K562 (cell line): Measurements from ENCODE around the gene KDF1. TPM values are rescaled to one million over a fixed set of nuclear protein-coding genes. Genes with fewer than 3 reads are reported as not detected.
A peak's percentile ranks its signal among the peaks of the same experiment; 100 is the strongest.

Experiments used
- ATAC-seq: fragments of 200-7000 bp; cut with Tn5 transposase; 3 replicates; pipeline ENCODE4 v1.9.1; 2020; ENCODE audit warnings: moderate library complexity
- BruUV-seq: library from RNA; stranded (reverse); fragments of 400-500 nt; replicated peaks from 2 replicates; lab custom pipeline; 2021; lab: Mats Ljungman, UMichigan
- CTCF ChIA-PET: fragments of 300-600 bp; formaldehyde crosslinking; extraction: SDS; loops from one replicate; lab custom pipeline; 2021; ENCODE audit warnings: low intra/inter-chr PET ratio; lab: Yijun Ruan, JAX
- POLR2A ChIA-PET: fragments of 300-600, 350-650 bp; sonication (Branson Sonifier 250); formaldehyde crosslinking; extraction: SDS; loops from one replicate; lab custom pipeline; 2021; ENCODE audit warnings: antibody characterized with exemption, inconsistent platforms; lab: Yijun Ruan, JAX
- DNase-seq, 4 experiments: peaks; one replicate each; pipeline versions ENCODE4 v3.0.0 to v3.0.0-alpha.2; 2011 to 2018; ENCODE audit warnings: low spot score in 3 of 4, mixed read lengths in 3 of 4; ENCODE audit errors: extremely low read depth in 1 of 4
- FAIRE-seq: peaks from 2 replicates; lab custom pipeline; 2011; peaks lifted over from hg19 to GRCh38; lab: Jason Lieb, UNC
- H2AFZ ChIP-seq: 2 replicates; pipeline ENCODE4 v1.6.0; 2011; ENCODE audit warnings: low read depth, low read length, control low read depth, inconsistent platforms
- H3K27ac ChIP-seq: fragments of 200-600 bp; 3 replicates; pipeline ENCODE4 v1.8.0; 2011; ENCODE audit warnings: low read depth, mild to moderate bottlenecking, control low read depth, inconsistent platforms, low read length, moderate library complexity, mixed read lengths; ENCODE audit errors: extremely low read depth
- H3K27me3 ChIP-seq, 2 experiments: fragments of 300-600 bp in 1 of 2; 2 replicates in 1 of 2; 3 replicates in 1 of 2; pipeline versions ENCODE4 v1.6.0 to v1.8.0; 2011; ENCODE audit warnings: inconsistent platforms in 2 of 2, low read length in 2 of 2, mild to moderate bottlenecking in 1 of 2, mixed read lengths in 1 of 2, moderate library complexity in 1 of 2; ENCODE audit not compliant: control insufficient read depth in 2 of 2, insufficient read depth in 2 of 2
- H3K36me3 ChIP-seq: fragments of 300-600 bp; 3 replicates; pipeline ENCODE4 v1.8.0; 2011; ENCODE audit warnings: mild to moderate bottlenecking, low read length, inconsistent platforms; ENCODE audit not compliant: control insufficient read depth, insufficient read depth
- H3K4me1 ChIP-seq, 2 experiments: fragments of 200-600 bp in 1 of 2; replicated peaks in 1 of 2; 2 replicates in 1 of 2; 3 replicates in 1 of 2; pipeline versions ENCODE4 v1.5.1 to v1.8.0; 2011; ENCODE audit warnings: inconsistent platforms in 2 of 2, low read length in 2 of 2, mild to moderate bottlenecking in 1 of 2, mixed read lengths in 1 of 2, moderate library complexity in 1 of 2; ENCODE audit not compliant: control insufficient read depth in 2 of 2, insufficient read depth in 2 of 2
- H3K4me2 ChIP-seq: 2 replicates; pipeline ENCODE4 v1.6.1; 2011; ENCODE audit warnings: low read length, control low read depth, inconsistent platforms, mixed read lengths; ENCODE audit not compliant: insufficient read depth
- H3K4me3 ChIP-seq: fragments of 200-600 bp; sonication (generic), shearing (Covaris generic); 2 replicates; pipeline ENCODE4 v1.5.1; 2016; ENCODE audit warnings: control low read depth, inconsistent platforms
- H3K79me2 ChIP-seq: fragments of 200-600 bp; 3 replicates; pipeline ENCODE4 v1.8.0; 2011; ENCODE audit warnings: low read length, inconsistent platforms; ENCODE audit not compliant: control insufficient read depth, insufficient read depth
- H3K9ac ChIP-seq, 2 experiments: 2 replicates each; pipeline versions ENCODE4 v1.6.0 to v1.6.1; 2011; ENCODE audit warnings: low read depth in 2 of 2, low read length in 2 of 2, control low read depth in 1 of 2, inconsistent platforms in 1 of 2, mild to moderate bottlenecking in 1 of 2, mixed read lengths in 1 of 2; ENCODE audit not compliant: insufficient read depth in 1 of 2
- H3K9me1 ChIP-seq: one replicate; pipeline ENCODE4 v1.6.0; 2011; ENCODE audit warnings: inconsistent platforms, mild to moderate bottlenecking, low read length, moderate library complexity; ENCODE audit not compliant: control insufficient read depth, insufficient read depth
- H3K9me3 ChIP-seq: replicated peaks from 2 replicates; pipeline ENCODE4 v1.5.1; 2011; ENCODE audit warnings: low read depth, low read length, inconsistent platforms; ENCODE audit not compliant: control insufficient read depth, insufficient read depth
- H4K20me1 ChIP-seq: replicated peaks from 2 replicates; pipeline ENCODE4 v1.6.1; 2011; ENCODE audit warnings: low read length, inconsistent platforms, mixed read lengths; ENCODE audit not compliant: control insufficient read depth, insufficient read depth
- ATF2 ChIP-seq: sonication (generic); formaldehyde crosslinking; IDR thresholded peaks from 2 replicates; pipeline ENCODE4 v1.8.1; 2022; ENCODE audit warnings: missing genetic modification reagents
- MLLT1 ChIP-seq, 2 experiments: fragments of 450-650 bp; IDR thresholded peaks; 2 replicates each; pipeline ENCODE4 v1.6.1; 2016
- NFYB ChIP-seq: IDR thresholded peaks from 2 replicates; pipeline ENCODE4 v1.6.1; 2011; ENCODE audit warnings: mild to moderate bottlenecking, moderate library complexity; ENCODE audit not compliant: insufficient read length; ENCODE audit errors: extremely low read depth
- PHF20 ChIP-seq: fragments of 450-650 bp; IDR thresholded peaks from 2 replicates; pipeline ENCODE4 v1.6.1; 2018; ENCODE audit not compliant: partially characterized antibody
- TAF9B ChIP-seq: fragments of 450-650 bp; IDR thresholded peaks from 2 replicates; pipeline ENCODE4 v1.6.1; 2018; ENCODE audit warnings: mild to moderate bottlenecking; ENCODE audit not compliant: partially characterized antibody
- WGBS: fragments of 100-300 bp; shearing (Covaris generic); methylation state at CpG from one replicate; pipeline ENCODE4 v1.1.6; 2016; ENCODE audit warnings: low coverage, mixed read lengths; ENCODE audit not compliant: insufficient coverage; ENCODE audit errors: missing lambda C conversion rate; 5-methylcytosine and 5-hydroxymethylcytosine counted together
- in situ Hi-C: fragments of 300-500 bp; cut with MboI; formaldehyde crosslinking; loops from 4 replicates; pipeline ENCODE4 v1.15.0; 2018; ENCODE audit warnings: inconsistent platforms, mixed read lengths
- intact Hi-C: fragments of 100-400 bp; cut with micrococcal nuclease; formaldehyde crosslinking; loops from 2 replicates; pipeline ENCODE4 v1.14.2; 2022
- polyA plus RNA-seq, 8 experiments: library from polyadenylated mRNA; depleted of rRNA in 4 of 8; stranded (reverse) in 5 of 8; unstranded in 3 of 8; fragments of >200 nt; fragmentation: Nextera tagmentation in 2 of 8; fragmentation: Illumina TruSeq in 1 of 8; extraction: Ambion mirVana in 2 of 8; extraction: Trizol in 1 of 8; gene quantifications; 2 replicates each; pipeline versions ENCODE4 v1.2.1 to v1.2.3, GENCODE V29; 2011 to 2014; ENCODE audit warnings: inconsistent platforms in 1 of 8, missing spikeins in 1 of 8
- total RNA-seq, 7 experiments: library from RNA; depleted of rRNA in 6 of 7; stranded (reverse); fragments of >200 nt in 6 of 7; fragmentation: Illumina TruSeq in 2 of 7; extraction: Trizol in 2 of 7; gene quantifications; 2 replicates each; pipeline versions ENCODE4 v1.2.1 to v1.2.3, GENCODE V29; 2011 to 2021; ENCODE audit warnings: low replicate concordance in 1 of 7

Gene KDF1
- total and polyA plus RNA-seq, 9 of the 15 experiments (the other 6 are each of a cell fraction or from before 2014, with no cell fraction given): 0.38 to 1.9 (median 0.83) TPM

GRCh38 chr1:26951216-26951615, 9.1 kb downstream of the KDF1 start:
- Histone ChIP-seq H3K36me3 (peaks cover 11% of the 10 kb centered on the region; the same call in 2 of the 3 replicates), H3K27ac (no peak overlapping the region), H3K4me1 (peaks cover 22 to 32% of the 10 kb centered on the region in 2 experiments; a peak in 4 of 5 replicates), H3K27me3 (no peaks in the 10 kb centered on the region), H3K4me3 (no peak overlapping the region), H4K20me1 (no peaks in the 10 kb centered on the region), H3K9ac (peak overlapping the region in 1 of 2 experiments; percentile 84; a peak in 1 of 4 replicates), H3K9me1 (peaks cover 4% of the 10 kb centered on the region), H3K9me3 (no peaks in the 10 kb centered on the region; the same call in 1 of the 2 replicates), H3K4me2 (no peak overlapping the region), H3K79me2 (no peaks in the 10 kb centered on the region), H2AFZ (no peak overlapping the region)
- intact Hi-C loops (no loop called here), in situ Hi-C loops (no loop called here)
- TF ChIP-seq NFYB (no peak), PHF20 (no peak), ATF2 (CRISPR knock-in tag) (no peak), MLLT1 (IDR thresholded peaks at IDR 0.05) (0 out of 4 replicates have a peak, but pooled peaks of 1 of the 2 experiments have one; percentile 26), TAF9B (no peak)
- no peak for DNase-seq
- ChIA-PET POLR2A (interaction anchor here (0.6 to 1.5 kb wide), 5 partner anchors 9 to 116 kb away, joined by 3 to 6 read pairs (median 3); no protein-coding TSS in a partner anchor), CTCF (no interaction called here)
- no peak for FAIRE-seq
- WGBS: 91% methylated on average over 14 of the region's 14 CpGs
- BruUV-seq: no TSS peak
- no peak for ATAC-seq
